Stimulated activated CD8-positive, alpha-beta memory T cell treated with anti-CD3 and anti-CD28 coated beads, Interleukin-15, amount 100 ng/mL, for 48 hours (primary cell): Measurements from ENCODE around the gene AP1AR.
A peak's percentile ranks its signal among the peaks of the same experiment; 100 is the strongest.

ENCODE experiments used
- DNase-seq, 2 donors: peaks; one replicate each; pipeline ENCODE4 v3.0.0-alpha.2; 2020; ENCODE audit warnings: low read depth in 2 of 2

AP1AR gene

GRCh38 chr4:112222219-112222955 is 9.2 kb upstream of the AP1AR start:
- no peak for DNase-seq

- no peak for DNase-seq
Observed at GRCh38 chr4:112225157-112225556, 6.4 kb upstream of the AP1AR start.

- peak; percentile 96 to 97 for DNase-seq
Observed at GRCh38 chr4:112230879-112231778, 458 bp upstream of the AP1AR start.

- no peak for DNase-seq
Observed at GRCh38 chr4:112234952-112235609, 3.5 kb downstream of the AP1AR start.

DNA sequence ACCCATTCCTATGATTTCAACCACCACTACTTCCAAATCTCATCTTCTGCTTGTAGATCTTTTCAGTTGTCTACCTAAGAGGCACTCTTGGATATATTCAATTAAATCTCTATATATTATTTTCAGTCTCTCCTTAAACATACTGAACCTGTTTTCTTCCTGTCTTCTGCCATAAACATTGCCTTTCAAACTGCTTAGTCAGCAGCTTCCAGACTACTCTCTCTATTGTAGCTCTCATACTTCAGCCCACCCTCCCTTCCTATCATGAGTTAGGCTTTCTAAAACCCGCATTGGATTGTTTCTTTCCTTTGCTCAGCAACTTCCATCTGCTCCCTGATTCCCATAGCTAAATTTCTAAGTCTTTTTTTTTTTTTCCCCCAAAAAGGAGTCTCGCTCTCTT is 4.5 kb downstream of the AP1AR start:
- DNase-seq = no peak

DNA sequence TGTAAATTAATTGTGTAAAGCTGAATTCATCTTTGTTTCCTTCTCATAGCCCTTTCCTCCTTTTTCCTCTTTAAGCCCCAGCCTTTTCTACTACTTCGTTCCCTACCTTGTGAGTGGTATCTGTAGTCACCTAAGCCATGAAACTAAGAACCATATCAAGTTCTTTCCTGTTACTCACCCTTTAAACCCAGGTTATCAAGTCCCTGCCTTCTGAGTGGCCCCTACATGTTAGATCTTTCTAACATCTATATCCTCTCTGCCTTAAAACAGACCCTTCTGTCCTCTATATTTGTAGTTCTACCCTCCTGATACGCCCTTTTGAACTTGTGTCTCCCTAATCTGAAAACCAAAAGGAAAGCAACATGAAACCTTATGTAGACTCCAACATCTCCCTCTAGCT is 7.2 kb downstream of the AP1AR start:
- DNase-seq = no peak

- no peak for DNase-seq
Observed at GRCh38 chr4:112245383-112245782, 13.8 kb downstream of the AP1AR start.

DNA sequence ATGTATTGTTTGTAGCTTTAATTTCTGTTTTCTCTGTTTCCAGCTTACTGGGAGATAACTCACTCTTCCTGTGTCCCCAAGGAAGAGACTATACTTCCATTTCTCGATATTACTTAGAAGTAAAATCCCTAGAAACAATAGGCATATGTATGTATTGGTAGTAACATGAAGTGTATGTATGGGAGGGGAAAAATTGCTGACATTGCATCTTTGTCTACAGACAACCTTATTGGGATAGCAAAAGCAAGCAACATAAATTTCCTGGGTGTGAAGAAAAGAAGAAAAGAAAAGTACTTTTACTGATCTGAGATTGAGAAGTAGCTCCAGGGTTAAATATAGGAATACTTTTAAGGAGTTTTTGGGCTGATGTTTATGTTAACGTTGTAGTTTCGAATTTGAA is 15.4 kb downstream of the AP1AR start:
- no peak for DNase-seq

- DNase-seq = no peak
Observed at GRCh38 chr4:112251019-112251643, 19.5 kb downstream of the AP1AR start.

- DNase-seq = no peak
Observed at GRCh38 chr4:112252234-112252633, 20.6 kb downstream of the AP1AR start.

DNA sequence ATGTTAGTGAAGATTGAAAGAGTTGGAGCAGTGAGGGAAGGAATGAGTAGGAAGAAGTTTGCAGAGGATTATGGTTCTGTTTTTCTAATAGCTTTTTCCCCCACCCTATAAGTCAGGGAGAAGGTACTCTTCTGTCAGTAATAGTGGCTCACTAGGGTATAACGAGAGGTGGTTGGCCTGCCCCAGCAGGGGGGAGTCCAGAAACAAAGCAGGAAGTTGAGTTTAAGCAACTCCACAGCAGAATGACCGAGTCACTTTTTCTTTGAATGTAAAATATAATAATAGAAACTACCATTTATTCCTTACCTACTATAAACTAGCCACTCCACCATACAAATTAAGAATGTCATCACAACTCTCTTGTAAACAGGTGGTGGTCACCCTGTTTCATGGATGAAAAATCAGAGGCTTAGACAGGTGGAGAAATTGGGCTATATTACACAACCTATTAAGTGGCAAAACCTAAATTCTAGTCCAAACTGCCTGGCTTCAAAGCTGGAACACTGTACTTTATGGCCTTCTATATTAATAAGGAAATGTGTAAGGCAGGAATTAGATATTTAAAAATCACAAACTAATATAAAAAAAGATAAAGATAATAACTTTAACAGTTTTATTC is 21.9 kb downstream of the AP1AR start:
- no peak for DNase-seq

- DNase-seq = no peak
Observed at GRCh38 chr4:112257098-112257497, 25.5 kb downstream of the AP1AR start.

DNA sequence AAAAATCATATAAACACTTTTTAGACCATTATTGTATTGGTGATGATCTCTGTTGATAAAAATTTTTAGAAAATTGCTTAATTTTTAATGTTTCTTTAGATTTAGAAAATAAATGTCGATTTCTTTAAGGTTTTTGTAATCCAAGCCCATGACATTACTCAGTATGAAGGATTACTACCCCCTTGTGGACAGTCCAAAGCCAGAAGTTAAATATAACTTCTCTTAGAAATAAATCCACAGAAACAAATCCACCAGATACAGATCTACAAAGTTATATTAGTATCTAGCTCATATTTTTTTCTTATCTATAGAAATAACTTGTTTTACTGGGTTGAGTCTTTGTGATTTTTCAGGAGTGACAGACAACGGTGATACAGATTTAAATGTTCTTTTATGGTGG is 35.2 kb downstream of the AP1AR start:
- no peak for DNase-seq

GRCh38 chr4:112270051-112270450 is 38.5 kb downstream of the AP1AR start:
- no peak for DNase-seq

- no peak for DNase-seq
Observed at GRCh38 chr4:112270640-112271421, 39.2 kb downstream of the AP1AR start.

DNA sequence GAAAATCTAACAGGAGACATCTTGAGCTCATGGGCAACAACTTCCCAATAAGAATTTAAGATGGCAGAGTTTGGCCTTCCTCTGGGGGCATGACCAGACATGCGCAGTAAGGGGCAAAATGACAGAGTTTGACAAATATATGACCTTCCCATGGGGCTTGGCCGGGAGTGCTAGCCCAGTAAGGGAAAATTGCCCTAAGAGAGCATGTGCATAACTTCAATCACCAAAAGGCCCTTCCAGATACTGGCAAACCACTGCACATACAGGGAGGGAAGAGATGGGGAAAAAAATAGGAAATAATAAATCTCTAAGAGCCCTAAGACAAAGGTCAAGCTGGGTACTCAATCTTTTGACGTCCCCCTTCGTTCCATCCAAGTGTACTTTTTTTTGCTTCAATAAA is 40.7 kb downstream of the AP1AR start:
- no peak for DNase-seq

DNA sequence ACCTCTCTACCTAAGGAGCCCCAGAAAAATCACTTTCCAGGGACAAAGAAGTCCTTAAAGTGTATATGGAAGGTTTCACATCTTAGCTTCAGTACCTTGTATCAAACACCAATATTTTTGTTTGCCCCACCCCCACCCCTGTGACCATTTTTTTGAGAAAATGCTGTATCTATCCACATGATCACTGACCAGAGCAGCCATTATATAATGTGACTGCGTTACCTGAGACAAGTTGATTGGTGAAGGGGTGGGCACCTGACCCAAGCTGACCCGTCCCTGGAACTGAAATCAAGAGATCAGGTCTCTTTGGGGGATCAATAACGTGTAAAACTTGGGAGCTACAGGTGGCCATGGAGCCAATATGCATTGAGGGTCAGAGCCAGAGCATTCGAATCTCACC is 43.4 kb downstream of the AP1AR start:
- DNase-seq = no peak

- no peak for DNase-seq
Observed at GRCh38 chr4:112276113-112276512, 44.5 kb downstream of the AP1AR start.

- no peak for DNase-seq
Observed at GRCh38 chr4:112277220-112277619, 45.6 kb downstream of the AP1AR start.

- no peak for DNase-seq
Observed at GRCh38 chr4:112277705-112278448, 46.3 kb downstream of the AP1AR start.
